ENCODE results near the gene C11orf52. TPM values are rescaled to one million over a fixed set of nuclear protein-coding genes. Genes with fewer than 3 reads are reported as not detected.
A peak's percentile ranks its signal among the peaks of the same experiment; 100 is the strongest.

C11orf52 gene
- total and polyA plus RNA-seq, 11 donors, result 0.79 to 8.3 (median 2.1) TPM

DNA sequence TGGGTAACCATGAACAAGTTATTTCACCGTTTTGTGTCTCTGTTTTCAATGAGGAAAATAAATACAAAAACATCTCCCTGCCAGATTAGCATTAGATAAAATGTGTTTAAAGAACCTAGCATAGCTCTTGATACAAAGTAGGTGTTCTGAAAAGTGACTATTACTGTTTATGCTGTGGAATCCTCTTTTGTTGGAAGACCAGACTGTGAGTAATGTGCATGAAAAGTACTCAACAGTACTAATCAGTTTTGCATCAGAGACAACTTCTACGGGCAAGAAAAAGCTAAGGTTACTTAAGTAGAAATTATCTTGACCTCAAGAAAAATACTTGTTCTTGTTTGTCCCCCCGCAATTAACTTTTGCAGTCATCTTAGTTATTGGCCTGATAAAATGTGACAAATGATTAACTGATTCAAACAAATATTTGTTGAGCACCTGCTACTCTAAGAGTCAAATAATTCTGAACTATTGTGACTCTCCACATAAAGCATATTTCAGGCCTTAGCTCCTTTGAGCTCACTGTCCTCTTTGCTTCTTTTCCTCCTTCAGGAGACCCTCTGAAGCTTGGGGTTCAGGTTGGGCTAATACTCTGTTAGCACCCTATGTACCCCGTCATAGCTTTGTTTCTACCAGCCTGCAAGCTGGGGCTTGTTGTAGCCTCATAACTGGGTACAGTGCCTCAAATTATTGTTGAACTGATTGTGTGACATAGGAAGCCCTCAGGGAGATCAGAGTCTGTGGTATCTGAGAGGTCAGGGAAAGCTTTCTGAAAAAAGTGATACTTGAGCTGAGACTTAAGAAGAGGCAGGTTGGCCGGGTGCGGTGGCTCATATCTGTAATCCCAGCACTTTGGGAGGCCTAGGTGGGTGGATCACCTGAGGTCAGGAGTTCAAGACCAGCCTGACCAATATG, 42.9 kb downstream of the C11orf52 start:
- Histone ChIP-seq H3K9me3 (no peaks in the 10 kb centered on the region), H3K27ac (no peak overlapping the region), H3K36me3 (peaks cover 0 to 8% (median 0%) of the 10 kb centered on the region in 9 donors), H3K4me1 (peaks cover 0 to 12% (median 1%) of the 10 kb centered on the region in 12 donors), H3K27me3 (no peaks in the 10 kb centered on the region), H3K4me3 (no peak overlapping the region)
- WGBS, 4 donors, result 84 to 88% (median 86%) methylated on average over 6 of the region's 6 CpGs
- TF ChIP-seq POLR2A (IDR thresholded peaks at IDR 0.05), result no peak
- TF ChIP-seq, protein P1, sequence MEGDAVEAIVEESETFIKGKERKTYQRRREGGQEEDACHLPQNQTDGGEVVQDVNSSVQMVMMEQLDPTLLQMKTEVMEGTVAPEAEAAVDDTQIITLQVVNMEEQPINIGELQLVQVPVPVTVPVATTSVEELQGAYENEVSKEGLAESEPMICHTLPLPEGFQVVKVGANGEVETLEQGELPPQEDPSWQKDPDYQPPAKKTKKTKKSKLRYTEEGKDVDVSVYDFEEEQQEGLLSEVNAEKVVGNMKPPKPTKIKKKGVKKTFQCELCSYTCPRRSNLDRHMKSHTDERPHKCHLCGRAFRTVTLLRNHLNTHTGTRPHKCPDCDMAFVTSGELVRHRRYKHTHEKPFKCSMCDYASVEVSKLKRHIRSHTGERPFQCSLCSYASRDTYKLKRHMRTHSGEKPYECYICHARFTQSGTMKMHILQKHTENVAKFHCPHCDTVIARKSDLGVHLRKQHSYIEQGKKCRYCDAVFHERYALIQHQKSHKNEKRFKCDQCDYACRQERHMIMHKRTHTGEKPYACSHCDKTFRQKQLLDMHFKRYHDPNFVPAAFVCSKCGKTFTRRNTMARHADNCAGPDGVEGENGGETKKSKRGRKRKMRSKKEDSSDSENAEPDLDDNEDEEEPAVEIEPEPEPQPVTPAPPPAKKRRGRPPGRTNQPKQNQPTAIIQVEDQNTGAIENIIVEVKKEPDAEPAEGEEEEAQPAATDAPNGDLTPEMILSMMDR (IDR thresholded peaks at IDR 0.05), result no peak
- DNase-seq (no peak), ATAC-seq (no peak)
- intact Hi-C loops (cut with DNase I), result no loop called here

DNA sequence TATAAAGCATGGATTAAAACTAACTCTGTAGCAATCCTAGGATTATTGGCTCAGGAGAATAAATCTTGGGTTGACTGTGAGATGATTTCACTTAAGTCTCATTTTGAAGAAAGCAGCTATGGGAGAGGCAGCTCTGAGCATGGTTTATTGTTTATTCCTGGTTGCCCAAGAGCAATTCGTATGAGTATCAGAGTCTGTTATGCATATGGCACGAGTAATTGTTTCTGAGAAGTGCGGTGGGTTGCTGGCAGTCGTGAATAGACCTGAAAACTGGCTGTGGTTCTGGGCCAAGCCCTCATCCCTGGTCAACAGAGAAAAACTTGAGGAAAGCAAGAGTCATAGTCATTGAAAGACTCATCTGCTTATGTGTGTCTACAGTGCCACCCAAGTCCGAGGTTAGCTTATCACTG, 45.2 kb downstream of the C11orf52 start:
- 76 to 85% (median 81%) methylated on average over 5 of the region's 5 CpGs for WGBS, 4 donors
- intact Hi-C loops (cut with DNase I), result no loop called here
- Histone ChIP-seq H3K36me3 (peaks cover 0 to 8% (median 0%) of the 10 kb centered on the region in 9 donors), H3K27ac (no peak overlapping the region), H3K4me3 (no peak overlapping the region), H3K9me3 (no peaks in the 10 kb centered on the region), H3K27me3 (no peaks in the 10 kb centered on the region), H3K4me1 (peaks cover 0 to 9% (median 0%) of the 10 kb centered on the region in 12 donors)
- ATAC-seq (no peak), DNase-seq (no peak)
- TF ChIP-seq POLR2A (IDR thresholded peaks at IDR 0.05), result no peak
- TF ChIP-seq, protein P1 (IDR thresholded peaks at IDR 0.05), result no peak

DNA sequence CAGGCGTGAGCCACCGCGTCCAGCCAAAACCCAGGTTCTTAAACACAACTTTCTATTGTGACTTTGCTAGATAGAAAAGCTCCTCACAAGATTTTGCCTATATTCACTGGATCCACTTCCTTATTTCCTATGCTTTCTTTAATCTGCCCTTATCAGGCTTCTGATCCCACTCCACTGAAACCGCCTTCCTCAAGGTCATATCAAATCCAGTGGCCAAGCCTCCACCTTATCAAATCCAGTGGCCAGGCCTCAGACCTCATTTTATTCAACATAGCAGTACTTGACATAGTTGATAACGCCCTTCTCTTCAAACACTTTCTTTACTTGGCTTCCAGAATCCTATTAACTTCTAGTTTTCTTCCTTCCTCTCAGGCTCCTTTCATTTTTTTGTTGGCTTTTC, 48.0 kb downstream of the C11orf52 start:
- Histone ChIP-seq H3K27ac (no peak overlapping the region), H3K36me3 (peaks cover 0 to 26% (median 0%) of the 10 kb centered on the region in 9 donors), H3K27me3 (no peaks in the 10 kb centered on the region), H3K9me3 (no peaks in the 10 kb centered on the region), H3K4me1 (peaks cover 0 to 20% (median 0%) of the 10 kb centered on the region in 12 donors), H3K4me3 (no peak overlapping the region)
- ATAC-seq (no peak), DNase-seq (no peak)
- 78 to 83% (median 79%) methylated on average over 5 of the region's 5 CpGs for WGBS, 4 donors
- intact Hi-C loops (cut with DNase I), result no loop called here
- TF ChIP-seq, protein P1 (IDR thresholded peaks at IDR 0.05), result no peak
- no peak for TF ChIP-seq POLR2A (IDR thresholded peaks at IDR 0.05)

DNA sequence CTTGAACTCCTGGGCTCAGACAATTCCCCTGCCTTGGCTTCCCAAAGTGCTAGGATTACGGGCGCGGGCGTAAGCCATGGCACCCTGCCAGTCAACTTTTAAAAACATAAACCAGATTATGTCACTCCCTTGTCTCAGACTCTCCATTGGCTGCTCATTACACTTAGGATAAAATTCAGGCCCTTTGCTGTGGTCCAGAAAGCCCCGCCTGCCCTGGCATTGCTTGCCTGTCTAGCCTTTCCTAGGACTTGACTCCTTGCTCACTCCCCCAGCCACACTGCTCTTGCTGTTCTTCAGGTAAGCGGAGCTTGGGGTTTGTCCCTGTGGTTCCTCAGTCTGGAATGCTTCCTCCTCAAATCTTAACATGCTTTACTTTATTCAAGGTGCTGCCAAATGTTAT, 48.9 kb downstream of the C11orf52 start:
- Histone ChIP-seq H3K4me3 (no peak overlapping the region), H3K4me1 (peaks cover 0 to 20% (median 0%) of the 10 kb centered on the region in 12 donors), H3K9me3 (no peaks in the 10 kb centered on the region), H3K36me3 (peaks cover 0 to 26% (median 0%) of the 10 kb centered on the region in 9 donors), H3K27me3 (no peaks in the 10 kb centered on the region), H3K27ac (peak overlapping the region in 1 of 12 donors; percentile 6)
- DNase-seq, result peak in 2 of 5 donors; percentile 29 to 38
- WGBS, 4 donors, result 44 to 56% (median 50%) methylated on average over 6 of the region's 6 CpGs
- intact Hi-C loops (cut with DNase I), result no loop called here
- ATAC-seq, result peak; percentile 56 to 83 (median 62)
- TF ChIP-seq, protein P1 (IDR thresholded peaks at IDR 0.05), result no peak
- no peak for TF ChIP-seq POLR2A (IDR thresholded peaks at IDR 0.05)
